GM18499 (cell line): ENCODE data around the gene CHAC2.
A peak's percentile ranks its signal among the peaks of the same experiment; 100 is the strongest.

Experiments
- ATAC-seq: cut with Tn5 transposase; IDR thresholded peaks from one replicate; pipeline ENCODE4 v1.9.1; 2021; ENCODE audit warnings: moderate number of reproducible peaks; ENCODE audit not compliant: insufficient read depth, unreplicated experiment

The CHAC2 gene

GRCh38 chr2:53770264-53770663 is 2.7 kb downstream of the CHAC2 start:
- ATAC-seq: no peak

DNA sequence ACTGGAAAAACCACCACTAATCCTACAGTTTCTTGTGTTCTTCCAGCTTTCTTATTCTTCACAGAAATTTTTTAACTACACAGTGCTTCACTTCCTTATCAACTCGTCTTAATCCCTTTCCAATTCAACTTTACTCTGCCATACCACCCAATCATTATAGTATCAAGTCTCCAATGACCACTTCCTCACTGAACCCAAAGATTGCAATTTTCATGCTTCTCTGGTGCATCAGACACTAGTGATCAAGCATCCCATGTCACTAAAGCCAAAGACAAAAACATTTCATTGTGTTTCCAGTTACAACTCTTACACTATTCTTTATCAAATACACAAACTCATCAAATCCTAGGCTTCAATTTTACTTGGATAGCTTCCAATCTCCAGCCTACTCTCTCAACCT is 9.5 kb downstream of the CHAC2 start:
- ATAC-seq: no peak

DNA sequence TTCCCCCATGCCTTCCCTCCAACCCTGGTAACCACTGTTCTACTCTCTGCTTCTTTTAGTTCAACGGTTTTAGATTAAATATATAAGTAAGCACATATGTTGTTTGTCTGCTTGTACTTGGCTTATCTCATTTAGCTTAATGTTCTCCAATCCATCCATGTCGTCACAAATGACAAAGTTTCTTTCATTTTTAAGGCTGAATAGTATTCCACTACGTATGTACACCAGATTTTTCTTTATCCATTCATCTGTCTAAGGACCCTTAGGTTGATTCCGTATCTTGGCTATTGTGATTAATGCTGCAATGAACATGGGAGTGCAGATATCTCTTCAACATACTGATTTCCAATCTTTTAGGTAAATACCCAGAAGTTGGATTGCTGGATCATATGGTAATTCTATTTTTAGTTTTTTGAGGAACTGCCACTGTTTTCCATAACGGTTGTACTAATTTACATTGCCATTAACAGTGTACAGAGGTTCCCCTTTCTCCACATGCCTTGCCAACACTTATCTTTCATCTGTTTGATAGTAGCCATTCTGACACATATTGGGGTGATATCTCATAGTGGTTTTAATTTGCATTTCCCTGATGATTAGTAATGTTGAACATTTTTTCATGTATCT is 11.0 kb downstream of the CHAC2 start:
- ATAC-seq: no peak

DNA sequence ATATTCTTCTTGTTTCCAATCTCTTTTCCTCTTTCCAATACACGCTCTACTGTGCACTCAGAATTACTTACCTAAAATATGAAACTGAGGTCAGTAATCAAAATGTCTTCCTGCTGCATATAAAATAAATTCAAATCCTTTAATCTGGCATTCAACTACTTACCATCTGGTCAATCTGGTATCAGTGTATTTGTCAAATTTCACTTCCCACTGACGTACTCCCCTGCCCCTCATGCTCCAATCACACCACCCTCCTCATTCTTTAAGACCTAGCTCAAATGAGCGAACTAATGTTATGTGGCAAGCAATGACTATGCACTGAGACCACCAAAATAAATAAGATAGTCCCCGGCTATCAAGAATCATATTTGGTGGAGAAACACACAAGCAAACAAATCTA is 12.5 kb downstream of the CHAC2 start:
- no peak for ATAC-seq

DNA sequence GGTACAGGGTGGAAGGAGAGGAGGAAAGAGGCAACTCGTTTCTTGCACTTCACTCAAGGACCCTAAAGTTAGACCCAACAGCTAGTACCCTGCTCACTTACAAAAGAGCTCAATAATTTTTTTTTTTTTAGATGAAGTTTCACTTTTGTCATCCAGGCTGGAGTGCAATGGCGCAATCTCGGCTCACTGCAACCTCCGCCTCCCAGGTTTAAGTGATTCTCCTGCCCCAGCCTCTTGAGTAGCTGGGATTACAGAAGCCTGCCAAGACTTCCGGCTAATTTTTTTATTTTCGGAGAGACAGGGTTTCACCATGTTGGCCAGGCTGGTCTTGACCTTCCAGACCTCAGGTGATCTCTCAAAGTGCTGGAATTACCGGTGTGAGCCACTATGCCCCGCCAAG is 15.1 kb downstream of the CHAC2 start:
- no peak for ATAC-seq

DNA sequence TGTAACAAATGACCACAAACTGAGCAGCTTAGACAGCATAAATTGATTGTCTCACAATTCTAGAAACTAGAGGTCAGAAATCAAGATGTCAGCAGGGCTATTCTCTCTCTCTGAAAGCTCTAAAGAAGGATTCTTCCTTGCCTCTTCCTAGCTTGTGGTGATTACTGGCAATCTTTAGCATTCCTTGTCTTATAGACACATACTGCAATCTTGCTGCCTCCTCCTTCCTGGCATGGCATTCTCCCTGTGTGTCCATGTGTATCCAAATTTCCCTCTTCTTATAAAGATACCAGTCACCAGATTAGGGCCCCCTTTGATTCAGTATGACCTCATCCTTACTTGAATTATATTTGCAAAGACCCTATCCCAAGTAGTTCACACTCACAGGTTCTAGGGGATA is 16.8 kb downstream of the CHAC2 start:
- ATAC-seq: no peak

DNA sequence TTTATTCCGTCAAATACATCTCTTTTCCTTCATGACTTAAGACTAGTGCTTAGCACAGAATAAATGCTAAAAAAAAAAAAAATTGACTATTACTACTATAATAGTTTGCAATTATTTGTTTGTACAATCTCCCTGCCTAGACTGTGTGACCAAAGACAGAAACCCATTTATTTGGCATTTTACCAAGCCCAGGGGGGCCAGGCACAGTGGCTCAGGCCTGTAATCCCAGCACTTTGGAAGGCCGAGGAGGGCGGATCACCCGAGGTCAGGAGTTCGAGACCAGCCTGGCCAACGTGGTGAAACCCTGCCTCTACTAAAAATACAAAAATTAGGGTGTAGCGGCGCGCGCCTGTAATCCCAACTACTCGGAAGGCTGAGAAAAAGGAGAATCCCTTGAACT is 17.8 kb downstream of the CHAC2 start:
- no peak for ATAC-seq

GRCh38 chr2:53786352-53786704 is 18.7 kb downstream of the CHAC2 start:
- ATAC-seq: peak; percentile 4

GRCh38 chr2:53786705-53787613 is 19.4 kb downstream of the CHAC2 start, which contains the start of the genes ASB3 and ERLEC1:
TSS of gene ASB3 (minus strand) at chr2:53786953. CDS start at chr2:53765572, 21,381 bp downstream.
TSS of gene ERLEC1 (plus strand) at chr2:53787044. CDS start at chr2:53787211, 167 bp downstream.
- ATAC-seq: peak; percentile 88

DNA sequence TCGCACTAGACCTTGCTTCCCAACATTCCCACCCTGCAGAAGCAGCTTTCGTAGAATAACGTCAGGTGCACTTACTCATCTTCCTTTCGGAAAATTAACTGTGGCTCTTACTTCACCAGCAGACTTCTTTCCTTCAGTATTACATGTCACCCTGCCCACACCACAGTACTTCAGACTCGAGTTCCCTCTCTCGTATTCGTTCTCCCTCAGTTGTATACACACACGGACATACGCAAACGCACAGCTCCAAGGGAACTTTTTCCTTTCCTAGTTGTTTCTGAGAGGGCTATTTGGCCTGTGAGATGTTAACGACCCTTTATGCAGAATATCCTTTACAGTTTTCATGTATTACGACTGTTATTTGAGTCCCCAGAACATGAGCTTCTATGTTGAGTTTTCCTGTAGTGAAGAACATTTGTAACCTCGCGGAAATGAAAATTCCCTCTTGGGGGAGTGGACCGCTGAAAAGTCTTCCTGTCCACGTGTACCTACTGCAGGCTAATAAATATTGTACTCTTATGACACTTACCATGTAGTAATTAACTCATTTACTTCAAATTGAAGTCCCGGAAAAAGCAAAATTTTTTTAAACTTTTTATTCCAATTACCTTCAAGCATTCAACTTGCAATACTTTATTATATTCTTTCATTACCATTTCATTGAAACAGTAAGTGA is 20.1 kb downstream of the CHAC2 start:
- ATAC-seq: no peak

DNA sequence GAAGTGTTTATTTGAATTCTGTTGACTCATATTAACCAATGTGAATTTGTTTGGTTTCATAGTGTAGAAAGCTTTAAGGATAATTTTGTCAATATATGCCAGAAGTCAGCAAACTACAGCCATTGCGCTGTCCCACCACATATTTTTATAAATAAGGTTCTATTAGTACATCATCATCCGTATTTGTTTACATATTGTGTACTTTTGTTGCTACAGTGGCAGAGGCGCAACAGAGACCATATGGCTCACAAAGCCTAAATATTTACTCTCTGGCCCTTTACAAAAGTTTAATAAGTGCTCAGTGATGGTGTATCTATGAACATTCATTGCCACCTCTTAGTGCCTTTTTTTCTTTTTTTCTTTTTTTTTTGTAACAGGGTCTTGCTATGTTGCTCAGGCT is 25.7 kb downstream of the CHAC2 start:
- ATAC-seq: no peak

- ATAC-seq: no peak
These were observed 26.2 kb downstream of the CHAC2 start for GRCh38 chr2:53793821-53794220.

GRCh38 chr2:53801547-53801946 is 33.9 kb downstream of the CHAC2 start:
- ATAC-seq: no peak

GRCh38 chr2:53802617-53803151 is 35.1 kb downstream of the CHAC2 start:
- no peak for ATAC-seq

GRCh38 chr2:53811601-53812000 is 44.0 kb downstream of the CHAC2 start:
- no peak for ATAC-seq

DNA sequence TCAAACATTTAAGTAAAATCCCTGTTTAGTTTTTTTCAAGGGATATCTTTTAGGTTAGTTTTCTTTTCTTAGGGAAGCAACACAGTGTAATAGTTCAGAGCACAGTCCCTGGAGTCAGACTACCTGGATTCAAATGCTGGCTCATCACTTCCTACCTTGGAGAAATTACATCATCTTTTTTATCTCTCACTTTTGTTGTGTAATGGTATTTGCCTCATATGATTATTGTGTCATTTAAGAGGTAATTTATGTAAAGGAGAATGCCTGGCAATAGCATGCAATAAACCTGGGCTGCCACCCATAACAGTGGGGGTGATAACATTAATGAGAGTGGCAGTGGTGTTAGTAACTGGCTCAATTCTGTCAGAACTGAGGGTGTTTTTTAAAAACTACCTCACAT is 45.5 kb downstream of the CHAC2 start:
- ATAC-seq: no peak

DNA sequence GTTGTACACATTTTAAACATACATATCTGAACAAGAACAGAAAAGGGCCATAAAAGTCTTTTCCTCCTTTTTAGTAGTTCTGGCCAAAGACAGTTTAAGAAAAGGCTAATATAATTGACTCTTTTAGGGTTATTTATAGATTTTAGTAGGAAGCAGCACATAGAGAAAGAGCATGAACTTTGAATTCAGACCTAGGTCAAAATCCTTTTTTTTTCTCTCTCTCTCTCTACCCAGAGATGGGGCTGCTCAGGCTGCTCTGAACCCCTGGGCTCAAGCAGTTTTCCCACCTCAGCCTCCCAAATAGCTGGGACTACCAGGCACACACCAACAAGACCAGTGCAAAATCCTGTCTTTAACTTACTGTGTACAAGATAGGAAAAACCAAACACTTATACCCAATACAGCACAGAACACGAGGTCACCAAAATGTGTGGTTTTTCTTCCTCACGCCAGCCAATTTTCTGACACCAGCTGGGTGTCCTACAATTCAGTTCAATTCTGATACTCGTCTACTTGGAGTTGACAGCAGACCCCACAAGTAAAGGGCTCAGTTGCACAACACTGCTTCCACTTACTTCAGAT is 51.3 kb downstream of the CHAC2 start:
- ATAC-seq: no peak

DNA sequence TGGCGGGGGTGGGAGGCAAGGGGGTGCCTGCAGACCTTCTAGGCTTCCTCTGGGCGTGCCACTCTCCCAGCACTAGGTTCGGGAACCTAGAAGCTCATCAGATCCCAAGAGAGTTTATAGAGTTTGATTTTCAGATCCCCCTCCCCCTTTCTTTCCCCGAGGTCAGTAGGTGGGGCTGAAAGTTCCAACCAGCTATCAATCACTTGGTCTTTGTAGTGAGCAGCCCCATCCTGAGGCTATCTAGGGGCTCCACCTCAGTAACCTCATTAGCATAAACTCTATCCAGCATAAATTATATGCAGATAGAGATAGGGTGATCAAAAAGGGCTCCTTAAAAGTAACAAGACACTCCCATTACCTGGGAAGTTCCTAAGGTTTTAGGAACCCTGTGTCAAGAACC is 52.0 kb downstream of the CHAC2 start:
- ATAC-seq: no peak

DNA sequence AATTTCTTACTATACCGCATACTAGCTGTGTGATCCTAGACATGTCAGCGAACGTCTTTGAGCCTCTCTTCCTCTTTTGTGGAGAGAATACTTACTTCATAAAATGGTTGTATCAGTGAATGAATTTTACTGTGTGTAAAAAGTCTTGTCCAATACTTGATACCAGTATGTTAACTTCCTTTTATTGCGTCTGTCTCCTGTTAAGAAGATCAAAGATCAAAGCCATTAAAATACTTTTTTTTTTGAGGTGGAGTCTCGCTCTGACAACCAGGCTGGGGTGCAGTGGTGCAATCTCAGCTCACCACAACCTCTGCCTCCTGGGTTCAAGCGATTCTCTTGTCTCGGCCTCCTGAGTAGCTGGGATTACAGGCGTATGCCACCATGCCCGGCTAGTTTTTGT is 52.4 kb downstream of the CHAC2 start:
- ATAC-seq: no peak

DNA sequence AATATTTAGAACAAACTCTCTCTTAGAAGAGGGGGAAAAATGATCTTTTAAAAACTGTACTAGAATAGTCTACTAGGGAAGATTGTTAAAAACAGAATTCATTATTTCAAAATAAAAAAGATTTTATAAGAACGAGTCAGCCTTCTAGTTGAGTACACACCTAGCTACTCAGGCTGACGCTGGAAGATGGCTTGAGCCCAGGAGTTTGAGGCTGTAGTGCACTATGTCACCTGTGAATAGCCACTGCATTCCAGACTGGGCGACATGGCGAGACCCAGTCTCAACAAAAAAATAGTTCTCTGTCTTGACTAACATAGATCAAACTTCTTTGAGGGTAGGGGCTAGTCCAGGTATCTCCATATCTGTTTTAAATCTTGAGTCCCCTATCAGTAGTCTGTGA is 53.1 kb downstream of the CHAC2 start:
- ATAC-seq: no peak

GRCh38 chr2:53821810-53822209 is 54.2 kb downstream of the CHAC2 start:
- ATAC-seq: no peak
